Fibroblast of mammary gland (primary cell): ENCODE data around the gene FOXN3.

Experiments
- DNase-seq: peaks from one replicate; pipeline ENCODE4 v3.0.0-alpha.2; 2010; ENCODE audit warnings: low read depth
- H3K4me3 ChIP-seq: 2 replicates; pipeline ENCODE4 v1.5.1; 2011; ENCODE audit warnings: low read depth, mild to moderate bottlenecking, low read length, moderate library complexity; ENCODE audit not compliant: control insufficient read depth
- TF ChIP-seq, protein P1 (sequence below): conservative IDR thresholded peaks from 2 replicates; pipeline ENCODE4 v1.5.1; 2011; ENCODE audit warnings: low read depth, low read length, inconsistent platforms; ENCODE audit not compliant: control insufficient read depth, insufficient read depth

The FOXN3 gene

DNA sequence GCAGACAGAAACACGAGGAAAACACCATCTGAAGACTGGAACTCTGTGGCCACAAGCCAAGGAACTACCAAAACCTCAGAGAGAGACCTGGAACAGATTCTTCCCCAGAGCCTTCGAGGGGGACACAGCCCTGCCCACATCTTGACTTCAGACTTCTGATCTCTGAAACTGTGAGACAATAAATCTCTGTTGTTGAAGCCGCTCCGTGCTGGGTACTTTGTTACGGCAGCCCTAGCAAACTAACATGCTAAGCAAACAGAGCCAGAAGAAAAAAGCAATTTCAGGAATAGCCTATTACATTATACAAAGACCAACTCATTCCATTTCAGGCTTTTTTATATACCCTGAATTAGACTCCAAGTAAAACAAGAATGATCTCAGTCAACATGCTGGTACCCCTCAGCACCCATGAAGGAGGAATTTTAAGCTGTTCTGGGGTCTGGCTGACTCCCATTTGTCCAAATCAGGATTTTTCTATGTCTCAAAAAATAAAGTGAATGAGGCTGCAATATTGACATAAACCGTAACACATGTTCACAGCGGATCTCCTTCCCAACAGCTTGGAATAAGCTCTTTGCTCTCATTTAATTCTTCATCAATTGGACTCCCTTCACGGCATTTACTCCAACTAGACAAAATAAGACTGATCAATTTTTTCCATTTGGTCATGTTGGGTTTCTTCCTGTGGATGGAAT is 190.1 kb downstream of the FOXN3 start:
- DNase-seq = peak; percentile 61
- H3K4me3 ChIP-seq = no peak overlapping the region
- TF ChIP-seq, protein P1, sequence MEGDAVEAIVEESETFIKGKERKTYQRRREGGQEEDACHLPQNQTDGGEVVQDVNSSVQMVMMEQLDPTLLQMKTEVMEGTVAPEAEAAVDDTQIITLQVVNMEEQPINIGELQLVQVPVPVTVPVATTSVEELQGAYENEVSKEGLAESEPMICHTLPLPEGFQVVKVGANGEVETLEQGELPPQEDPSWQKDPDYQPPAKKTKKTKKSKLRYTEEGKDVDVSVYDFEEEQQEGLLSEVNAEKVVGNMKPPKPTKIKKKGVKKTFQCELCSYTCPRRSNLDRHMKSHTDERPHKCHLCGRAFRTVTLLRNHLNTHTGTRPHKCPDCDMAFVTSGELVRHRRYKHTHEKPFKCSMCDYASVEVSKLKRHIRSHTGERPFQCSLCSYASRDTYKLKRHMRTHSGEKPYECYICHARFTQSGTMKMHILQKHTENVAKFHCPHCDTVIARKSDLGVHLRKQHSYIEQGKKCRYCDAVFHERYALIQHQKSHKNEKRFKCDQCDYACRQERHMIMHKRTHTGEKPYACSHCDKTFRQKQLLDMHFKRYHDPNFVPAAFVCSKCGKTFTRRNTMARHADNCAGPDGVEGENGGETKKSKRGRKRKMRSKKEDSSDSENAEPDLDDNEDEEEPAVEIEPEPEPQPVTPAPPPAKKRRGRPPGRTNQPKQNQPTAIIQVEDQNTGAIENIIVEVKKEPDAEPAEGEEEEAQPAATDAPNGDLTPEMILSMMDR = no peak

DNA sequence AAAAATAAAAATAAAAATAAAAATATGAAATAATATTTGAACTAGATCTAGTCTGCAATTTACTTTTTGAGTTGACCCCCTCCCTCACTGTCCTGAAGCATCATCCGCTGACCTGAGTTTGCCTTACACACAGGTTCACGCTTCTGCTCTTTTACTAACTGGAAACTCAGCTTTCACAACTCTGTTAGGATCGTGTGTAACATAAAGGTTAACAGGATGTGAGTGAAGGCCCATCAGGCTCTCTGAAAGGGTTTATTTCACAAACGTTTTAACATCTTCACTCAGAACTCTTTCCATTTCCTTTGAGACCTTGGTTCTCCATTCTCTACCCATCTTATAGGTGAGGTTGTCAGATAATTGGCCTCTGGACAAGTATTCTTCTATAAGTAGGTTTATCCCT is 191.4 kb downstream of the FOXN3 start:
- H3K4me3 ChIP-seq = no peak overlapping the region
- TF ChIP-seq, protein P1 = no peak
- no peak for DNase-seq

DNA sequence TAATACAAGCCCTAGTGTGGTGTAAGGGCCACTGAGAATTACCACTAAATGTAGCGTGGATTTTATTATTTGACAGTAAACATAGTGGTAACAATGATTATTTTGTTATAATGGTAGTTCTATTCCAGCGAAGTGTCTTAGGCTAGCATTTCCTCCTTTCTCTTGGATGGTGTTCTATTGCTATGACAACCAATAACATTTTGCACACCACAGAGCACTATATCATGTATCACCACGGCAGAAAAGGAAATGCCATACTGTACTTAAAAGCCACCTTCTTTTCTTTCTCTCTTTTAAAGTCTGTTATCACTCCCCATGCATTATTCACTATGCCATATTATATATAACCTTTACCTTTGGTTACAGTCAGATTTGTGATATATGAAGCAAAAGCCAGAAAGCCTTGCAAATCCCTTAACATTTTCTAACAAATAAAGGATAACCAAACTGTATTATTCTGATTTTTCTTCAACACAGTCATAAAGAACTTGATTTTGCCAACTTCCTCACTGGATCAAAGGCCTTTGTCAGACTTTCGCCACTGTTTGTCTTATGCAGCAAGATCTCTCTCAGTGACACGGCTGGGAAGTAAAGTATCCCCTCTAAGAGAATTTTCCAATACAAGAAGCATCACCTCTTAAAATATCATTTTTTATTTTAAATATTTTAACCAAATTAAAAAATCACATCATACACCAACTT is 195.8 kb downstream of the FOXN3 start:
- TF ChIP-seq, protein P1 = no peak
- peak; percentile 60 for DNase-seq
- no peak overlapping the region for H3K4me3 ChIP-seq

DNA sequence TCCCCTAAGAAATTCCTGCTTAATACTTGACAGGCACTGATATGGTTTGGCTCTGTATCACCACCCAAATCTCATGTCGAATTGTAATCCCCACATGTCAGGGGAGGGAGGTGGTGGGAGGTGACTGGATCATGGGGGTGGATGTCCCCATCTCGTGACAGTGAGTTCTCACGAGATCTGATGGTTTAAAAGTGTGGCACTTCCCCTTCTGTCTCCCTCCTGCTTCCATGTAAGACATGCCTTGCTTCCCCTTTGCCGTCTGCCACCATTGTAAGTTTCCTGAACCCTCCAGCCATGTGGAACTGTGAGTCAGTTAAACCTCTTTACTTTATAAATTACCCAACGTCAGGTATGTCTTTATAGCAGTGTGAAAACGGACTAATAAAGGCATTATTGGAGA is 198.0 kb downstream of the FOXN3 start:
- DNase-seq = no peak
- TF ChIP-seq, protein P1 = no peak
- H3K4me3 ChIP-seq = no peak overlapping the region

DNA sequence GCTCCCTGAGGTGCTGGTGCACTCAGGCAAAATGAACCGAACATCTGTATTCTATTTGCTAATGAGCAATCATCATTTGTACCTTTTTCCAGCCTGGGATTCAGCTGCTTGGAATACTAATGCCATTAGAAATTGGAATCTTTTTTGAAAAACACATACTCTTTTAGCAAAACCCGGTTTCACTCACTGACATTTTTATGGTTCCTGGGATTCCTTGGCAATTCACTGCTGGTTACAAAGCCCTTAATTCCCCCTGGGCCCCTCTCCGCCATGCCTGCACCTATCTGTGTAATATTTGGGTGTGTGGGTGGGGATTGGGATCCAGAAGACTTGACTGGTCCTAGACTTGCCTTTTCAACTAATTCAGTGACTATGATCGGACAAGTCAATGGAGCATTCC is 199.1 kb downstream of the FOXN3 start:
- TF ChIP-seq, protein P1 = no peak
- no peak for DNase-seq
- no peak overlapping the region for H3K4me3 ChIP-seq

DNA sequence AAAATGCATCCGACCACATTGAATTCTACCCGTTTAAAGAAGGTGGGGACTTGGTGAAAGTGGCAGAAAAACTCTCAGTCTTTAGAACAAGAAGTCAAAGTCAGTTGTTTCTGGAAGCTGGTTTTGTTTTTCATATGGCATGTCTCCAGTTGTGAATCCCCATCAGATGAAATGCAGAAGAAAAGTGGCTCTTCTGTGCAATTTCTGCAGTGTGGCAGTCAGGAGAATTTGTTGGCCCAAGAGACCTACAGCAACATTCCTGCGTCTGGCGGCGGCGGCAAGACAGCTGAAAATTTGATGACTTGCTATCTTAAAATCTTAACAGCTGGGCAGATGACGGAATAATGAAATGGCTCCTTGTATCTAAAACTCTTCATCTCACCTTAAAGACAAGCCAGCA is 201.5 kb downstream of the FOXN3 start:
- TF ChIP-seq, protein P1 = no peak
- DNase-seq = no peak
- no peak overlapping the region for H3K4me3 ChIP-seq
